HS-5 (cell line): ENCODE results near the gene BICD1.

Experiments used
- DNase-seq: peaks from one replicate; pipeline ENCODE4 v3.0.0-alpha.2; 2012; ENCODE audit warnings: low read depth

The BICD1 gene

GRCh38 chr12:32281098-32281497 is 174.5 kb downstream of the BICD1 start:
- DNase-seq, result no peak

GRCh38 chr12:32284561-32284960 is 177.9 kb downstream of the BICD1 start:
- no peak for DNase-seq

GRCh38 chr12:32285021-32285420 is 178.4 kb downstream of the BICD1 start:
- no peak for DNase-seq

- no peak for DNase-seq
Observed at GRCh38 chr12:32285489-32285888, 178.8 kb downstream of the BICD1 start.

GRCh38 chr12:32290411-32290810 is 183.8 kb downstream of the BICD1 start:
- no peak for DNase-seq

- DNase-seq, result no peak
Observed at GRCh38 chr12:32292151-32292550, 185.5 kb downstream of the BICD1 start.

- DNase-seq, result no peak
Observed at GRCh38 chr12:32293808-32294419, 187.3 kb downstream of the BICD1 start.

GRCh38 chr12:32296567-32296966 is 189.9 kb downstream of the BICD1 start:
- DNase-seq, result no peak

GRCh38 chr12:32298917-32299316 is 192.3 kb downstream of the BICD1 start:
- no peak for DNase-seq

GRCh38 chr12:32301216-32301615 is 194.6 kb downstream of the BICD1 start:
- DNase-seq, result no peak

- DNase-seq, result no peak
Observed at GRCh38 chr12:32302218-32303173, 195.8 kb downstream of the BICD1 start.

- no peak for DNase-seq
Observed at GRCh38 chr12:32303174-32303549, 196.5 kb downstream of the BICD1 start.

GRCh38 chr12:32305163-32305562 is 198.5 kb downstream of the BICD1 start:
- DNase-seq, result no peak

- no peak for DNase-seq
Observed at GRCh38 chr12:32307326-32307725, 200.7 kb downstream of the BICD1 start.

GRCh38 chr12:32309811-32310736 is 203.4 kb downstream of the BICD1 start:
- DNase-seq, result no peak

- peak; percentile 31 for DNase-seq
Observed at GRCh38 chr12:32312049-32312670, 205.5 kb downstream of the BICD1 start.

GRCh38 chr12:32322354-32322753 is 215.7 kb downstream of the BICD1 start:
- DNase-seq, result no peak

- no peak for DNase-seq
Observed at GRCh38 chr12:32331133-32331532, 224.5 kb downstream of the BICD1 start.

- no peak for DNase-seq
Observed at GRCh38 chr12:32332446-32332845, 225.8 kb downstream of the BICD1 start.

- DNase-seq, result no peak
Observed at GRCh38 chr12:32334371-32334777, 227.7 kb downstream of the BICD1 start.

- no peak for DNase-seq
Observed at GRCh38 chr12:32336261-32336660, 229.6 kb downstream of the BICD1 start.

GRCh38 chr12:32343496-32343895 is 236.8 kb downstream of the BICD1 start:
- no peak for DNase-seq
